ENCODE measurements around the gene CD27.
"Not testable (repeated sequence)": the region's sequence is repeated elsewhere in the genome, so short reads cannot be mapped to it uniquely, and the experiment has no call there.

DNA sequence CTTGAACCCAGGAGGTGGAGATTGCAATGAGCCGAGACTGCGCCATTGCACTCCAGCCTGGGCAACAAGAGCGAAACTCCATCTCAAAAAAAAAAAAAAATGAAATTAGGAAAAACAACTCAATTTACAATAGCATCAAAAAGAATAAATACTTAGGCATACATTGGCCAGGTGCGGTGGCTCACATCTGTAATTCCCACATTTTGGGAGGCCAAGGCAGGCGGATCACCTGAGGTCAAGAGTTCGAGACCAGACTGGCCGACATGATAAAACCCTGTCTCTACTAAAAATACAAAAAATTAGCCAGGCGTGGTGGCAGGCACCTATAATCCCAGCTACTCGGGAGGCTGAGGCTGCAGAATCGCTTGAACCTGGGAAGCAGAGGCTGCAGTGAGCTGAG lies 17.0 kb upstream of the CD27 start:
- not testable (repeated sequence) for TF ChIP-seq CTCF (conservative IDR thresholded peaks at IDR 0.05 in 1 of 2, IDR thresholded peaks at IDR 0.05 in 1 of 2; ENCODE audit: low read depth in 1 of 2, low read length in 2 of 2); EZH2 (IDR thresholded peaks at IDR 0.05; ENCODE audit: low read length, missing control alignments)
